ENCODE results near the gene MRPS24. TPM values are rescaled to one million over a fixed set of nuclear protein-coding genes. Genes with fewer than 3 reads are reported as not detected.

Gene MRPS24
- total RNA-seq, 1 experiment from 2014 or later = 156 TPM

- CTCF ChIA-PET = no interaction called here
- Histone ChIP-seq H3K4me2 (ENCODE audit: low read length) (peak overlapping the region; percentile 90; the same call in 1 of the 2 replicates), H3K79me2 (ENCODE audit: insufficient read depth, low read length) (peaks cover 11% of the 10 kb centered on the region), H3K27me3 (ENCODE audit: insufficient read depth, low read length) (no peaks in the 10 kb centered on the region), H3K9me2 (ENCODE audit: insufficient read depth) (no peaks in the 10 kb centered on the region), H3K27ac (ENCODE audit: low read depth, low read length) (no peak overlapping the region), H3K4me1 (ENCODE audit: control insufficient read depth in 1 of 2, insufficient read depth in 2 of 2, low read length in 2 of 2) (peaks cover 9 to 36% of the 10 kb centered on the region in 2 experiments; a peak in 3 of 4 replicates), H3K9me3 (ENCODE audit: control insufficient read depth in 1 of 2, insufficient read depth in 1 of 2, low read depth in 1 of 2, low read length in 2 of 2) (no peaks in the 10 kb centered on the region), H3K36me3 (ENCODE audit: control insufficient read depth in 1 of 2, insufficient read depth in 2 of 2, low read length in 2 of 2) (peaks cover 9 to 11% of the 10 kb centered on the region in 2 experiments; a peak in 3 of 4 replicates), H4K20me1 (ENCODE audit: insufficient read depth) (no peaks in the 10 kb centered on the region), H2AFZ (ENCODE audit: low read depth, low read length, poor library complexity, severe bottlenecking) (peak overlapping the region; percentile 75), H3K9ac (ENCODE audit: low read length) (no peak overlapping the region), H3K4me3 (replicated peaks in 1 of 2; ENCODE audit: low read depth in 1 of 2, low read length in 2 of 2) (no peak overlapping the region)
- RAD21 ChIA-PET (ENCODE audit: low non-redundant PET in 1 of 2, low total read pairs in 2 of 2, uncharacterized antibody in 2 of 2, unreplicated experiment in 2 of 2) = no interaction called here
- no TSS peak for BruUV-seq (replicated peaks)
- DNase-seq (ENCODE audit: low read depth, low spot score) = no peak
- TF ChIP-seq JUND (IDR thresholded peaks at IDR 0.05) (no peak), TCF7L2 (IDR thresholded peaks at IDR 0.05; ENCODE audit: borderline replicate concordance, extremely low read depth, insufficient read depth, insufficient read length) (no peak), POLR2A (IDR thresholded peaks at IDR 0.05; ENCODE audit: borderline replicate concordance, extremely low read depth, insufficient read depth, insufficient read length) (no peak), FOSL1 (IDR thresholded peaks at IDR 0.05; ENCODE audit: low read depth) (no peak), CEBPB (IDR thresholded peaks at IDR 0.05; ENCODE audit: low read depth) (no peak), ZNF274 (IDR thresholded peaks at IDR 0.05; ENCODE audit: low read depth, low read length) (no peak), SRF (IDR thresholded peaks at IDR 0.05; ENCODE audit: low read depth) (no peak), POLR2AphosphoS5 (IDR thresholded peaks at IDR 0.05; ENCODE audit: low read depth, low read length) (no peak), EZH2phosphoT487 (IDR thresholded peaks at IDR 0.05; ENCODE audit: borderline replicate concordance) (no peak), YY1 (IDR thresholded peaks at IDR 0.05; ENCODE audit: extremely low read depth, insufficient replicate concordance, low read depth, low read length) (no peak), EGR1 (IDR thresholded peaks at IDR 0.05; ENCODE audit: low read depth) (no peak)
- TF ChIP-seq, protein P1, sequence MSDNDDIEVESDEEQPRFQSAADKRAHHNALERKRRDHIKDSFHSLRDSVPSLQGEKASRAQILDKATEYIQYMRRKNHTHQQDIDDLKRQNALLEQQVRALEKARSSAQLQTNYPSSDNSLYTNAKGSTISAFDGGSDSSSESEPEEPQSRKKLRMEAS (IDR thresholded peaks at IDR 0.05) = no peak
- intact Hi-C loops (cut with micrococcal nuclease) = no loop called here
- no peak for ATAC-seq
- POLR2A ChIA-PET = no interaction called here
Measured at GRCh38 chr7:43870316-43870715, 999 bp upstream of the MRPS24 start.
